Uterus (tissue), 4 donors: ENCODE data around the gene CCR9. TPM values are rescaled to one million over a fixed set of nuclear protein-coding genes. Genes with fewer than 3 reads are reported as not detected.

Experiments used
- DNase-seq, 2 donors: peaks; one replicate each; pipeline ENCODE4 v3.0.0-alpha.2; 2019 to 2020
- H3K27ac ChIP-seq, 2 donors: fragments of 200-600 bp; sonication (generic); 1 replicate in 1 of 2; 2 replicates in 1 of 2; pipeline ENCODE4 v1.5.1; 2016 to 2018
- H3K27me3 ChIP-seq, 2 donors: fragments of 200-600 bp; sonication (generic); one replicate each; pipeline ENCODE4 v1.5.1; 2018 to 2019; ENCODE audit warnings: control low read depth in 1 of 2
- H3K36me3 ChIP-seq, 2 donors: fragments of 200-600 bp; sonication (generic); one replicate each; pipeline ENCODE4 v1.5.1; 2019; ENCODE audit warnings: control low read depth in 1 of 2
- H3K4me1 ChIP-seq, 2 donors: fragments of 200-600 bp; sonication (generic); one replicate each; pipeline ENCODE4 v1.5.1; 2018 to 2019; ENCODE audit warnings: control low read depth in 1 of 2
- H3K4me3 ChIP-seq, 2 donors: fragments of 200-600 bp; sonication (generic); 1 replicate in 1 of 2; 2 replicates in 1 of 2; pipeline ENCODE4 v1.5.1; 2018 to 2019; ENCODE audit warnings: mild to moderate bottlenecking in 1 of 2
- H3K9me3 ChIP-seq, 2 donors: fragments of 200-600 bp; sonication (generic); one replicate each; pipeline ENCODE4 v1.5.1; 2019; ENCODE audit warnings: control low read depth in 1 of 2
- POLR2A ChIP-seq, 2 donors: fragments of 450-650 bp; IDR thresholded peaks; one replicate each; pipeline ENCODE4 v1.6.1; 2016; ENCODE audit warnings: antibody characterized with exemption in 2 of 2, mild to moderate bottlenecking in 1 of 2, moderate library complexity in 1 of 2
- intact Hi-C: fragments of 100-400 bp; cut with DNase I; formaldehyde crosslinking; loops from one replicate; pipeline ENCODE4 v1.15.1; 2023; ENCODE audit warnings: low total_unique reads
- total RNA-seq, 4 donors: library from RNA; depleted of rRNA in 3 of 4; stranded (reverse); fragments of >200 nt in 3 of 4; gene quantifications; one replicate each; pipeline versions ENCODE4 v1.1.0 to v1.2.4, GENCODE V29; 2014 to 2023
- TF ChIP-seq, protein P1 (sequence below), 4 experiments: fragments of 200-600 bp in 2 of 4; fragments of 450-650 bp in 2 of 4; sonication (generic) in 2 of 4; IDR thresholded peaks; one replicate each; pipeline ENCODE4 v1.5.1; 2016 to 2019; ENCODE audit warnings: antibody characterized with exemption in 4 of 4, mild to moderate bottlenecking in 2 of 4, moderate library complexity in 1 of 4
- donor health status: DM: yes; HTN: yes; CAD: no.

The CCR9 gene
- total RNA-seq, 4 donors from 2014 or later = 0.14 TPM; not detected in 3

DNA sequence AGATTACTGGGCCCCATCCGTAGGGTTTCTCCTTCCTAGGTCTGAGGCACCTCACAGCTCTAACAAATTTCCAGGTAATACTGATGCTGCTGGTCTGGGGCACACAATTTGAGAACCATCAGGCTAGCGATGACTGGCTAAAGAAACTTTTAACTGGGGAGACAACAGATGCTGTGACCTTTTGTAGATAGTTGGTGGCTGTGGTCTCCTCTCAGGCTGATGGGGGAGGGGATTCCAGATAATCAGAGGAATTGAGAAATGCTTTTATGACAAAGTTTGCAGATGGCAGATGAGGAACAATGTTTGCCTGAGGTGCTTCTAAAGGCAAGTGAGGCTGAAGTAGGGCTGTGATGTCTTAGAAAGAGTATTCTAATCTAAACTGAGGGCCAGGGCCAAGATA lies 13.8 kb upstream of the CCR9 start:
- TF ChIP-seq, protein P1, sequence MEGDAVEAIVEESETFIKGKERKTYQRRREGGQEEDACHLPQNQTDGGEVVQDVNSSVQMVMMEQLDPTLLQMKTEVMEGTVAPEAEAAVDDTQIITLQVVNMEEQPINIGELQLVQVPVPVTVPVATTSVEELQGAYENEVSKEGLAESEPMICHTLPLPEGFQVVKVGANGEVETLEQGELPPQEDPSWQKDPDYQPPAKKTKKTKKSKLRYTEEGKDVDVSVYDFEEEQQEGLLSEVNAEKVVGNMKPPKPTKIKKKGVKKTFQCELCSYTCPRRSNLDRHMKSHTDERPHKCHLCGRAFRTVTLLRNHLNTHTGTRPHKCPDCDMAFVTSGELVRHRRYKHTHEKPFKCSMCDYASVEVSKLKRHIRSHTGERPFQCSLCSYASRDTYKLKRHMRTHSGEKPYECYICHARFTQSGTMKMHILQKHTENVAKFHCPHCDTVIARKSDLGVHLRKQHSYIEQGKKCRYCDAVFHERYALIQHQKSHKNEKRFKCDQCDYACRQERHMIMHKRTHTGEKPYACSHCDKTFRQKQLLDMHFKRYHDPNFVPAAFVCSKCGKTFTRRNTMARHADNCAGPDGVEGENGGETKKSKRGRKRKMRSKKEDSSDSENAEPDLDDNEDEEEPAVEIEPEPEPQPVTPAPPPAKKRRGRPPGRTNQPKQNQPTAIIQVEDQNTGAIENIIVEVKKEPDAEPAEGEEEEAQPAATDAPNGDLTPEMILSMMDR (IDR thresholded peaks at IDR 0.05) = no peak
- no peak for TF ChIP-seq POLR2A (IDR thresholded peaks at IDR 0.05)
- intact Hi-C loops = no loop called here
- H3K4me1 ChIP-seq = no peaks in the 10 kb centered on the region
- peaks cover 0 to 3% of the 10 kb centered on the region in 2 donors for H3K9me3 ChIP-seq
- H3K36me3 ChIP-seq = no peaks in the 10 kb centered on the region
- no peak for DNase-seq
- H3K4me3 ChIP-seq = no peak overlapping the region
- H3K27me3 ChIP-seq = no peaks in the 10 kb centered on the region
- H3K27ac ChIP-seq = no peak overlapping the region

DNA sequence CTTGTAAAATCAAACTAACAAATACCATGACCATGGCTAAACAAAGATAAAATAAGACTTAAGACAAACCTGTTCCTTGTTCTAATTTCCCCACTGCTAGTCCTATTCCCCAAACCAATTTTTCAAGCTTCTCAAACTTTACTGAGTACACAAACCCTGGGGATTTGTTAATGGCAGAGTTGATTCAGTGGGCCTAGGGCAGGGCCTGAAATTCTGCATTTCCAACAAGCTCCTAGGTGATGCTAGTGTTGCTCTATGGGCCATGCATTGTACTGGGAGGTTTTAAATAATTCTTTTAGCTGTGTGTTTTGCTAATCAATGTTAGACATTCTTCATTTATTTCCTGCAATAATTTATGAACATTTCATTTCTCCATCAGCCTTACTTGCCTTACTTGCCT lies 13.3 kb upstream of the CCR9 start:
- no peaks in the 10 kb centered on the region for H3K27me3 ChIP-seq
- no peaks in the 10 kb centered on the region for H3K4me1 ChIP-seq
- H3K9me3 ChIP-seq = peaks cover 0 to 3% of the 10 kb centered on the region in 2 donors
- H3K4me3 ChIP-seq = no peak overlapping the region
- DNase-seq = no peak
- TF ChIP-seq, protein P1 (IDR thresholded peaks at IDR 0.05) = no peak
- no peaks in the 10 kb centered on the region for H3K36me3 ChIP-seq
- no peak overlapping the region for H3K27ac ChIP-seq
- intact Hi-C loops = no loop called here

DNA sequence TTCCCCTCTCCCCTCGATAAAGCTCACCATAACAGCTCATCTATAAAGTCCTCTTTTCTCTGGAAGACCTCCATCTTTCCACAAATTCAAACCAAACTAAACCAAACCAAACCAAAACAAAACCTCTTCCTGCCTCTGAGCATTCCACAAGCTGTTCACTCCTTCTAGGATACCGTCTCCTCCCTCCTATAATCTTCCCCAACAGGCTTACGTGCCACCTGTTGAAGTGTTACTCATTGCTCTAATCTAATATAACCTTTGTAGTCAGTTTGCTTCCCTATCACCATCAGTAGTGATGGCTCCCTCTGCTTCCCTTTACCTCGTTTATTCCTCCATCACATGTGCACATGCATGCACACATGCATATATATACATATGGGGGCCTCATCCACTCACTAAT lies 12.7 kb upstream of the CCR9 start:
- Histone ChIP-seq H3K36me3 (no peaks in the 10 kb centered on the region), H3K9me3 (peaks cover 0 to 3% of the 10 kb centered on the region in 2 donors), H3K27me3 (no peaks in the 10 kb centered on the region), H3K27ac (no peak overlapping the region), H3K4me1 (no peaks in the 10 kb centered on the region), H3K4me3 (no peak overlapping the region)
- no peak for DNase-seq
- intact Hi-C loops = no loop called here
- TF ChIP-seq POLR2A (IDR thresholded peaks at IDR 0.05) = no peak
- TF ChIP-seq, protein P1 (IDR thresholded peaks at IDR 0.05) = no peak

DNA sequence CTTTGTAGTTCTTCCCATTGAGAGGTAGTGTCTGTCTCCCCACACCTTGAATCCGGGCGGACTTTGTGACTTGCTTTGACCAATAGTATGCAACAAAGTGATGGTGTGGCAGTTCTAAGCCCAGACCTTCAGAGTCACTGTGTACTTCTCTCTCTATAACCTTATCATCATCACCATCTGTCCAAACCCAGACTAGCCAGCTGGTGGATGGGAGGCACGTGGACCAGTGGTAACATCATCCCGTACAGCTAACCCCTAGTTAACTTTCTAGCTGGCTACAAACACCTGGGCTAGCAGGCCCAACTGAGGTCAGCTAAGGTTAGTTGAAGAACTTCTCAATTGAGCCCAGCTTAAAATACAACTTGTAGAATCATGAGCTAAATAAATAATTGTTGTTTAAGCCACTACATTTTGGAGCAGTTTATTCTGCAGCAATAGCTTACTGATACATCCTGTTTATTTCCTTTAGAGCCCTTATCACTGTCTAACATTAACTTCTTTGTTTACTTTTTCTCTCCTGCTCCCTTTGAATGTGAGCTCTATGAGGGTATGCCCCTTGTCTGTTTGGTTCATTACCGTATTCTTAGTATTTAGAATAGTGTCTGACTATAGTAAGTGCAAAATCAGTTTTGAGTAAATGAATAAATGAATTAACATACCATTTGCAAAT lies 11.5 kb upstream of the CCR9 start:
- Histone ChIP-seq H3K4me1 (no peaks in the 10 kb centered on the region), H3K27me3 (no peaks in the 10 kb centered on the region), H3K4me3 (no peak overlapping the region), H3K27ac (no peak overlapping the region), H3K9me3 (peaks cover 0 to 3% of the 10 kb centered on the region in 2 donors), H3K36me3 (no peaks in the 10 kb centered on the region)
- intact Hi-C loops = no loop called here
- TF ChIP-seq, protein P1 (IDR thresholded peaks at IDR 0.05) = no peak
- TF ChIP-seq POLR2A (IDR thresholded peaks at IDR 0.05) = no peak
- DNase-seq = no peak

DNA sequence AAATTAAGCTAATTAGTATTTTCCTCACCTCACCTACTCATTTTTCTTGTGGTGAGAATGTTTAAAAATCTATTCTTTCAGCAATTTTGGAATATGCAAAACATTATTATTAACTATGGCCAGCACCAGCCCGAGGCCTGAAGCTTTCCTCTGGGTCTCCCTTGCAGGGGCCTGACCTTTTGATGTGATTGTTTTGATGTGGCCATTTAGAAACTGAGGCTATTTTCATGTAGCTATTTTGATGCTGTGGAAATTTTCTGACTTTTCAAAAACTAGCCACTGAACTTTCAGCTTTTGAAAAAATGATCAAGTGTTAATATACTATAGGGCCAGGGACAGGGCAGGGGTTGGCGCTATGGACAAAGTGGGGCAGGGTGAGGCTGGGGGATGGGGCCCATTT lies 8.2 kb upstream of the CCR9 start:
- peaks cover 0 to 3% of the 10 kb centered on the region in 2 donors for H3K9me3 ChIP-seq
- DNase-seq = no peak
- no peaks in the 10 kb centered on the region for H3K4me1 ChIP-seq
- no peak overlapping the region for H3K4me3 ChIP-seq
- no peak overlapping the region for H3K27ac ChIP-seq
- H3K36me3 ChIP-seq = no peaks in the 10 kb centered on the region
- no peak for TF ChIP-seq POLR2A (IDR thresholded peaks at IDR 0.05)
- TF ChIP-seq, protein P1 (IDR thresholded peaks at IDR 0.05) = no peak
- intact Hi-C loops = no loop called here
- no peaks in the 10 kb centered on the region for H3K27me3 ChIP-seq
